ENCODE measurements around the gene IBA57.

GRCh38 chr1:228161362-228161761, 4.2 kb upstream of the IBA57 start:
- TF ChIP-seq POLR2AphosphoS5 (IDR thresholded peaks at IDR 0.05; ENCODE audit: low read depth, low read length) (no peak), RAD21 (IDR thresholded peaks at IDR 0.05 in 1 of 2, conservative IDR thresholded peaks at IDR 0.05 in 1 of 2; ENCODE audit: low read depth in 2 of 2, low read length in 2 of 2) (no peak), CBX5 (IDR thresholded peaks at IDR 0.05; ENCODE audit: low read depth, low read length) (no peak), CTCF (IDR thresholded peaks at IDR 0.05; ENCODE audit: control extremely low read depth in 1 of 3, insufficient read depth in 1 of 3, low read depth in 1 of 3, low read length in 3 of 3) (no peak)
